Mesenchymal stem cell (in vitro differentiated cells and primary cell): ENCODE results near the gene PRMT7. TPM values are rescaled to one million over a fixed set of nuclear protein-coding genes. Genes with fewer than 3 reads are reported as not detected.

Source experiments
- DNase-seq: peaks from one replicate; pipeline ENCODE4 v3.0.0-alpha.2; 2013
- H2AFZ ChIP-seq: one replicate; pipeline ENCODE4 v1.6.1; 2013; ENCODE audit warnings: low read depth, mild to moderate bottlenecking, control low read depth, inconsistent platforms, low read length, moderate library complexity
- H2AK5ac ChIP-seq: 2 replicates; pipeline ENCODE4 v1.6.1; 2013; ENCODE audit warnings: low read length, moderate library complexity, mild to moderate bottlenecking, inconsistent platforms; ENCODE audit not compliant: severe bottlenecking
- H2BK120ac ChIP-seq: one replicate; pipeline ENCODE4 v1.6.1; 2013; ENCODE audit warnings: low read depth, mild to moderate bottlenecking, inconsistent platforms, low read length, moderate library complexity
- H2BK12ac ChIP-seq, 2 experiments: one replicate each; pipeline ENCODE4 v1.6.1; 2013; ENCODE audit warnings: inconsistent platforms in 2 of 2, low read length in 2 of 2, mild to moderate bottlenecking in 2 of 2, moderate library complexity in 2 of 2, control low read depth in 1 of 2
- H2BK15ac ChIP-seq: one replicate; pipeline ENCODE4 v1.6.1; 2013; ENCODE audit warnings: mild to moderate bottlenecking, low read depth, inconsistent platforms; ENCODE audit not compliant: poor library complexity, severe bottlenecking
- H2BK5ac ChIP-seq: 2 replicates; pipeline ENCODE4 v1.6.1; 2013; ENCODE audit warnings: low read depth, mild to moderate bottlenecking, low read length, control low read depth, inconsistent platforms; ENCODE audit not compliant: poor library complexity, severe bottlenecking
- H3K14ac ChIP-seq, 2 experiments: one replicate each; pipeline ENCODE4 v1.6.1; 2013; ENCODE audit warnings: inconsistent platforms in 2 of 2, low read length in 2 of 2, control low read depth in 1 of 2, mild to moderate bottlenecking in 1 of 2, moderate library complexity in 1 of 2
- H3K18ac ChIP-seq, 2 experiments: one replicate each; pipeline ENCODE4 v1.6.1; 2013; ENCODE audit warnings: inconsistent platforms in 2 of 2, low read length in 2 of 2, control low read depth in 1 of 2, low read depth in 1 of 2, mild to moderate bottlenecking in 1 of 2
- H3K23ac ChIP-seq, 2 experiments: one replicate each; pipeline ENCODE4 v1.6.1; 2013; ENCODE audit warnings: inconsistent platforms in 2 of 2, low read length in 2 of 2, mild to moderate bottlenecking in 2 of 2, moderate library complexity in 2 of 2, control low read depth in 1 of 2
- H3K27ac ChIP-seq: 2 replicates; pipeline ENCODE4 v1.5.1; 2013; ENCODE audit warnings: mild to moderate bottlenecking, moderate library complexity, low read length, control low read depth, inconsistent platforms; ENCODE audit not compliant: poor library complexity, severe bottlenecking
- H3K27me3 ChIP-seq, 2 experiments: 2 replicates each; pipeline versions ENCODE4 v1.6.1 to v1.7.0; 2013; ENCODE audit warnings: low read length in 2 of 2, mild to moderate bottlenecking in 2 of 2, moderate library complexity in 2 of 2, control low read depth in 1 of 2, inconsistent platforms in 1 of 2; ENCODE audit not compliant: control insufficient read depth in 1 of 2, insufficient read depth in 1 of 2
- H3K36me3 ChIP-seq, 2 experiments: 2 replicates each; pipeline versions ENCODE4 v1.6.1 to v1.7.0; 2013; ENCODE audit warnings: low read length in 2 of 2, control low read depth in 1 of 2, inconsistent platforms in 1 of 2, low read depth in 1 of 2, mild to moderate bottlenecking in 1 of 2; ENCODE audit not compliant: insufficient read depth in 2 of 2, control insufficient read depth in 1 of 2
- H3K4ac ChIP-seq, 2 experiments: one replicate each; pipeline ENCODE4 v1.6.1; 2013; ENCODE audit warnings: inconsistent platforms in 2 of 2, low read length in 2 of 2, mild to moderate bottlenecking in 2 of 2, moderate library complexity in 2 of 2, control low read depth in 1 of 2, low read depth in 1 of 2
- H3K4me1 ChIP-seq: 2 replicates; pipeline ENCODE4 v1.6.1; 2013; ENCODE audit warnings: low read depth, low read length, control low read depth; ENCODE audit not compliant: control insufficient read depth, insufficient read depth
- H3K4me2 ChIP-seq: 2 replicates; pipeline ENCODE4 v1.6.1; 2013; ENCODE audit warnings: low read length, mild to moderate bottlenecking, inconsistent platforms; ENCODE audit not compliant: poor library complexity, severe bottlenecking
- H3K4me3 ChIP-seq, 2 experiments: 2 replicates each; pipeline versions ENCODE4 v1.5.1 to v1.7.0; 2013; ENCODE audit warnings: low read length in 2 of 2, mild to moderate bottlenecking in 2 of 2, control low read depth in 1 of 2, low read depth in 1 of 2; ENCODE audit not compliant: insufficient read depth in 1 of 2
- H3K79me1 ChIP-seq: replicated peaks from 2 replicates; pipeline ENCODE4 v1.6.1; 2013; ENCODE audit warnings: mild to moderate bottlenecking, control low read depth, low read length, inconsistent platforms; ENCODE audit not compliant: poor library complexity, severe bottlenecking
- H3K9ac ChIP-seq: 2 replicates; pipeline ENCODE4 v1.7.0; 2013; ENCODE audit warnings: mild to moderate bottlenecking, low read length, moderate library complexity
- H3K9me3 ChIP-seq: 2 replicates; pipeline ENCODE4 v1.7.0; 2013; ENCODE audit warnings: mild to moderate bottlenecking, low read length; ENCODE audit not compliant: control insufficient read depth
- H4K8ac ChIP-seq: one replicate; pipeline ENCODE4 v1.6.1; 2013; ENCODE audit warnings: inconsistent platforms, mild to moderate bottlenecking, low read length, moderate library complexity
- H4K91ac ChIP-seq: one replicate; pipeline ENCODE4 v1.6.1; 2013; ENCODE audit warnings: mild to moderate bottlenecking, low read length, inconsistent platforms
- WGBS: methylation state at CpG from one replicate; pipeline ENCODE4 v1.1.7; 2013; ENCODE audit warnings: mixed read lengths; 5-methylcytosine and 5-hydroxymethylcytosine counted together
- polyA plus RNA-seq, 2 experiments: library from polyadenylated mRNA; stranded (reverse); fragments of 200-250 nt; gene quantifications; one replicate each; pipeline ENCODE4 v1.2.3, GENCODE V29; 2013

The PRMT7 gene
- 14.6 TPM for polyA plus RNA-seq (2013, experiment 1 of 2)
- polyA plus RNA-seq (2013, experiment 2 of 2) = 14.7 TPM

- 1% methylated on average over 57 of the region's 62 CpGs for WGBS
- no peaks in the 10 kb centered on the region for H3K27me3 ChIP-seq
- peaks cover 17% of the 10 kb centered on the region for H3K79me1 ChIP-seq
Observed at GRCh38 chr16:68310774-68311511, at the start of gene PRMT7, which contains the start of gene SLC7A6OS. TSS of gene PRMT7 (plus strand) at chr16:68311019. CDS start at chr16:68315980, 4,961 bp downstream. TSS of gene SLC7A6OS (minus strand) at chr16:68310946. CDS start at chr16:68310926, 20 bp downstream.

GRCh38 chr16:68263559-68264127 is 47.2 kb upstream of the PRMT7 start:
- peak overlapping the region; percentile 87 for H2BK120ac ChIP-seq
- peak overlapping the region; percentile 94 to 100 for H3K18ac ChIP-seq
- H2AFZ ChIP-seq = peak overlapping the region; percentile 96
- H3K36me3 ChIP-seq = peaks cover 22% of the 10 kb centered on the region in 2 experiments
- H2BK12ac ChIP-seq = peak overlapping the region; percentile 69 to 94
- H3K14ac ChIP-seq = peak overlapping the region in 1 of 2 experiments; percentile 93
- H3K4me2 ChIP-seq = peak overlapping the region; percentile 78
- peak overlapping the region; percentile 96 for H4K8ac ChIP-seq
- DNase-seq = no peak
- peak overlapping the region in 1 of 2 experiments; percentile 62 for H3K23ac ChIP-seq
- H3K79me1 ChIP-seq = peaks cover 7% of the 10 kb centered on the region
- no peaks in the 10 kb centered on the region for H3K27me3 ChIP-seq
- H3K9me3 ChIP-seq = no peaks in the 10 kb centered on the region
- H3K4me1 ChIP-seq = peaks cover 31% of the 10 kb centered on the region
- H2BK15ac ChIP-seq = peak overlapping the region; percentile 88
- peak overlapping the region; percentile 66 to 92 for H3K4ac ChIP-seq
- H3K27ac ChIP-seq = peak overlapping the region; percentile 86
- H4K91ac ChIP-seq = peak overlapping the region; percentile 99
- peak overlapping the region; percentile 96 for H3K9ac ChIP-seq
- 43% methylated on average over 11 of the region's 11 CpGs for WGBS
- H2BK5ac ChIP-seq = peak overlapping the region; percentile 73
- H3K4me3 ChIP-seq = peak overlapping the region; percentile 96 to 98
- H2AK5ac ChIP-seq = peak overlapping the region; percentile 85

More at GRCh38 chr16:68310774-68311511, at the start of gene PRMT7, which contains the start of gene SLC7A6OS:
- no peaks in the 10 kb centered on the region for H3K9me3 ChIP-seq
- peak within 1 kb of the TSS; percentile 82 for H3K27ac ChIP-seq
- peaks cover 9 to 43% of the 10 kb centered on the region in 2 experiments for H3K36me3 ChIP-seq
- peak within 1 kb of the TSS; percentile 92 to 100 for H3K4me3 ChIP-seq
- no peak within 1 kb of the TSS for H2AK5ac ChIP-seq
- peak within 1 kb of the TSS; percentile 84 for H2AFZ ChIP-seq
- H3K18ac ChIP-seq = peak within 1 kb of the TSS; percentile 40 to 95
- peak within 1 kb of the TSS; percentile 75 for H3K4me2 ChIP-seq
- H2BK12ac ChIP-seq = peak within 1 kb of the TSS in 1 of 2 experiments; percentile 43
- peak within 1 kb of the TSS in 1 of 2 experiments; percentile 79 for H3K14ac ChIP-seq
- peak; percentile 94 for DNase-seq
- H2BK15ac ChIP-seq = peak within 1 kb of the TSS; percentile 4
- H2BK120ac ChIP-seq = no peak within 1 kb of the TSS
- H3K9ac ChIP-seq = peak within 1 kb of the TSS; percentile 98
- no peak within 1 kb of the TSS for H2BK5ac ChIP-seq
- peak within 1 kb of the TSS; percentile 10 to 62 for H3K4ac ChIP-seq
- H3K4me1 ChIP-seq = peaks cover 9% of the 10 kb centered on the region
- peak within 1 kb of the TSS; percentile 84 for H4K91ac ChIP-seq
- H4K8ac ChIP-seq = peak within 1 kb of the TSS; percentile 47
- peak within 1 kb of the TSS in 1 of 2 experiments; percentile 90 for H3K23ac ChIP-seq

- Histone ChIP-seq H3K9me3 (no peaks in the 10 kb centered on the region), H3K4me2 (peak within 1 kb of the TSS; percentile 78), H2AK5ac (peak within 1 kb of the TSS; percentile 85), H3K9ac (peak within 1 kb of the TSS; percentile 96), H3K4ac (peak within 1 kb of the TSS; percentile 66 to 92), H3K14ac (peak within 1 kb of the TSS in 1 of 2 experiments; percentile 94), H3K18ac (peak within 1 kb of the TSS; percentile 95 to 100), H3K27ac (peak within 1 kb of the TSS; percentile 90), H2AFZ (peak within 1 kb of the TSS; percentile 96), H4K91ac (peak within 1 kb of the TSS; percentile 99), H2BK5ac (peak within 1 kb of the TSS; percentile 73), H3K27me3 (no peaks in the 10 kb centered on the region), H2BK12ac (peak within 1 kb of the TSS; percentile 69 to 94), H3K79me1 (peaks cover 7% of the 10 kb centered on the region), H2BK120ac (peak within 1 kb of the TSS; percentile 87), H3K4me1 (peaks cover 24% of the 10 kb centered on the region), H3K36me3 (peaks cover 18% of the 10 kb centered on the region in 2 experiments), H3K23ac (peak within 1 kb of the TSS in 1 of 2 experiments; percentile 92), H2BK15ac (peak within 1 kb of the TSS; percentile 97), H4K8ac (peak within 1 kb of the TSS; percentile 96), H3K4me3 (peak within 1 kb of the TSS; percentile 96 to 98)
- peak; percentile 81 for DNase-seq
- whole genome bisulfite sequencing = under 1% methylated on average over 120 of the region's 123 CpGs
Observed at GRCh38 chr16:68264128-68265077, 46.4 kb upstream of the PRMT7 start, which contains the start of gene SLC7A6. TSS of gene SLC7A6 (plus strand) at chr16:68264526. CDS start at chr16:68274727, 10,201 bp downstream.
